ENCODE results near the gene LAMB1.

GRCh38 chr7:107939573-107940489, 63.1 kb downstream of the LAMB1 start:
- TF ChIP-seq CTCF (conservative IDR thresholded peaks at IDR 0.05; ENCODE audit: low read depth, low read length) (no peak), EZH2 (IDR thresholded peaks at IDR 0.05; ENCODE audit: borderline replicate concordance, low read depth, low read length, poor library complexity, severe bottlenecking) (no peak)
